ENCODE results near the gene ACYP2.

The ACYP2 gene

DNA sequence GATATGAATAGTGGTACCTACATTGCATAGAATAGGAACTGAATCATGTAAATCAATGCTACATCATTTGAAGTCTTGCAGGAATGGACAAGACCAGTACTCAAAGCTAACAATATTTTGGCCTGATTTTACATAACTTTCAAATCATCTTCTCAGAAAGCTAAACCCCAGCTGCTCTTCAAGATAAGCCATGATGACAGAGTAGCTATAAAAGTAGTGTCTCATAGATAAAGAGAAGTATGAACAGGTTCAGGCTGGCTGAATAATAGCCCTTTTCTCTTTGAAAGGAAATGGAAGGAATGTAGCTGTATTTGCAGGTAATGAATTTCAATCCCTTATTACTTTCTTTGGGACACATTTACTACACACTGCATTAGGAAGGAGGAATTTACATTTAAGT, 112.4 kb downstream of the ACYP2 start:
- TF ChIP-seq, protein P1, sequence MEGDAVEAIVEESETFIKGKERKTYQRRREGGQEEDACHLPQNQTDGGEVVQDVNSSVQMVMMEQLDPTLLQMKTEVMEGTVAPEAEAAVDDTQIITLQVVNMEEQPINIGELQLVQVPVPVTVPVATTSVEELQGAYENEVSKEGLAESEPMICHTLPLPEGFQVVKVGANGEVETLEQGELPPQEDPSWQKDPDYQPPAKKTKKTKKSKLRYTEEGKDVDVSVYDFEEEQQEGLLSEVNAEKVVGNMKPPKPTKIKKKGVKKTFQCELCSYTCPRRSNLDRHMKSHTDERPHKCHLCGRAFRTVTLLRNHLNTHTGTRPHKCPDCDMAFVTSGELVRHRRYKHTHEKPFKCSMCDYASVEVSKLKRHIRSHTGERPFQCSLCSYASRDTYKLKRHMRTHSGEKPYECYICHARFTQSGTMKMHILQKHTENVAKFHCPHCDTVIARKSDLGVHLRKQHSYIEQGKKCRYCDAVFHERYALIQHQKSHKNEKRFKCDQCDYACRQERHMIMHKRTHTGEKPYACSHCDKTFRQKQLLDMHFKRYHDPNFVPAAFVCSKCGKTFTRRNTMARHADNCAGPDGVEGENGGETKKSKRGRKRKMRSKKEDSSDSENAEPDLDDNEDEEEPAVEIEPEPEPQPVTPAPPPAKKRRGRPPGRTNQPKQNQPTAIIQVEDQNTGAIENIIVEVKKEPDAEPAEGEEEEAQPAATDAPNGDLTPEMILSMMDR (IDR thresholded peaks at IDR 0.05; ENCODE audit: low read depth, low read length): no peak
- DNase-seq (ENCODE audit: extremely low read depth, low read depth): no peak

- TF ChIP-seq, protein P1 (IDR thresholded peaks at IDR 0.05; ENCODE audit: low read depth, low read length): no peak
- no peak for DNase-seq (ENCODE audit: extremely low read depth, low read depth)
These were observed 113.5 kb downstream of the ACYP2 start for GRCh38 chr2:54228945-54229344.

GRCh38 chr2:54233832-54234649, 118.6 kb downstream of the ACYP2 start:
- no peak for DNase-seq (ENCODE audit: extremely low read depth, low read depth)
- TF ChIP-seq, protein P1 (IDR thresholded peaks at IDR 0.05; ENCODE audit: low read depth, low read length): no peak

DNA sequence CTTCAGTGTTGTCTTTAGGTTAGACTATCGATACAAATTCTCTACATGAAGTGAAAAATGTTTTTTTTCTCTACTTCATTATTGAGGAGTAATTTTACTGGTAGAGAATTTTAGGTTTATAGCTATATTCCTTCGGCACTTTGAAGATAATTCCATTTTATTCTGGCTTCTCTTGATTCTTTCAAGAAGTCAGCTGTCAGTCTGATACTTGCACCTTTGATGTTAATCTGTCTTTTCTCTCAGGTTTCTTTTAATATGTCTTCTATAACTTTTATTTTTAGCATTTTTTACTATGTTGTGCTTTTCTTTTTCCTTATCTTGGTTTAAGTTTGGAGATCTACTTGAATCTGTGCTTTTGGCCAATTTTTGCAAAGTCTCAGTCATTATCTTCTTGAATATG, 122.0 kb downstream of the ACYP2 start:
- TF ChIP-seq, protein P1 (IDR thresholded peaks at IDR 0.05; ENCODE audit: low read depth, low read length): no peak
- DNase-seq (ENCODE audit: extremely low read depth, low read depth): no peak

GRCh38 chr2:54239427-54239826, 124.0 kb downstream of the ACYP2 start:
- DNase-seq (ENCODE audit: extremely low read depth, low read depth): peak; percentile 8
- TF ChIP-seq, protein P1 (IDR thresholded peaks at IDR 0.05; ENCODE audit: low read depth, low read length): no peak

GRCh38 chr2:54240515-54241469, 125.4 kb downstream of the ACYP2 start:
- TF ChIP-seq, protein P1 (IDR thresholded peaks at IDR 0.05; ENCODE audit: low read depth, low read length): no peak
- DNase-seq (ENCODE audit: extremely low read depth, low read depth): no peak

DNA sequence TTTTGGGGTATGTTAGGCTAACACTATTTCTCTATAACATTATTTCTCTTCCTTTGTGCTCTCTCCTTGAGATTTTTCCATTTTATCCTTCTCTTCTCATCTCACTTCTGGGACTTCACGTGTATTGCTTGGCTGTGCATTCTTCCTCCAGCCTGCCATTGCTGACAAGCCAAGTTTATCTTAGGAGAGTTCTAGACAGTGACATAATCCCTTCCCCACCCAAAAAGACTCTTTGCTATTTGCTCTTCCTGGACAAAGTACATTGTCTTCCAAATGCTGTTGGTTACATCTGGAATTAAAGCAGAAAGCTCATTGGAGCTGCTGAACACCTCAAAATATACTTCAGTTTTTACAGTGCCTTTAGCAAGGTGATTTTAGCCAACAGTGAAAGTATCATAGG, 131.7 kb downstream of the ACYP2 start:
- no peak for DNase-seq (ENCODE audit: extremely low read depth, low read depth)
- TF ChIP-seq, protein P1 (IDR thresholded peaks at IDR 0.05; ENCODE audit: low read depth, low read length): no peak

Measured in AG09319 (cell line).